Type B pancreatic cell (in vitro differentiated cells): ENCODE measurements around the gene WFDC2. TPM values are rescaled to one million over a fixed set of nuclear protein-coding genes. Genes with fewer than 3 reads are reported as not detected.

Experiments used
- DNase-seq: peaks from one replicate; pipeline ENCODE4 v3.0.0; 2021; ENCODE audit warnings: mixed read lengths; ENCODE audit not compliant: unreplicated experiment; ENCODE audit errors: extremely low spot score
- H3K27ac Mint-ChIP-seq: 2 replicates; pipeline ENCODE4 v1.8.0; 2021; ENCODE audit warnings: mild to moderate bottlenecking, mixed read lengths
- H3K27me3 Mint-ChIP-seq: 2 replicates; pipeline ENCODE4 v1.8.0; 2021; ENCODE audit warnings: mixed read lengths
- H3K36me3 Mint-ChIP-seq: 2 replicates; pipeline ENCODE4 v1.8.0; 2021; ENCODE audit warnings: mixed read lengths
- H3K4me1 Mint-ChIP-seq: one replicate; pipeline ENCODE4 v1.8.0; 2021; ENCODE audit warnings: mixed read lengths; ENCODE audit not compliant: unreplicated experiment
- H3K4me3 Mint-ChIP-seq: 2 replicates; pipeline ENCODE4 v1.8.0; 2021; ENCODE audit warnings: mild to moderate bottlenecking, mixed read lengths
- H3K9me3 Mint-ChIP-seq: 2 replicates; pipeline ENCODE4 v1.8.0; 2021; ENCODE audit warnings: mixed read lengths
- CTCF ChIP-seq: fragments of 200-600 bp; sonication (generic); conservative IDR thresholded peaks from 2 replicates; pipeline ENCODE4 v1.5.0; 2021; ENCODE audit warnings: antibody characterized with exemption, mild to moderate bottlenecking
- total RNA-seq: library from RNA; stranded (reverse); gene quantifications from 2 replicates; pipeline ENCODE4 v1.2.1, GENCODE V29; 2021; ENCODE audit warnings: low replicate concordance

WFDC2 gene
- total RNA-seq, 1 donor from 2014 or later, result 64.4 TPM

GRCh38 chr20:45427236-45428149 lies 42.1 kb upstream of the WFDC2 start:
- TF ChIP-seq CTCF, result no peak
- Mint-ChIP-seq H3K4me1 (no peaks in the 10 kb centered on the region), H3K4me3 (no peak overlapping the region), H3K27me3 (no peaks in the 10 kb centered on the region), H3K27ac (no peak overlapping the region), H3K36me3 (peaks cover 9% of the 10 kb centered on the region), H3K9me3 (no peaks in the 10 kb centered on the region)
- DNase-seq, result no peak

- no peaks in the 10 kb centered on the region for H3K4me1 Mint-ChIP-seq
- TF ChIP-seq CTCF, result no peak
- no peak for DNase-seq
- H3K27ac Mint-ChIP-seq, result no peak overlapping the region
- H3K36me3 Mint-ChIP-seq, result peaks cover 8% of the 10 kb centered on the region
- no peak overlapping the region for H3K4me3 Mint-ChIP-seq
- no peaks in the 10 kb centered on the region for H3K9me3 Mint-ChIP-seq
- no peaks in the 10 kb centered on the region for H3K27me3 Mint-ChIP-seq
Observed at GRCh38 chr20:45429618-45430017, 39.9 kb upstream of the WFDC2 start.

- no peaks in the 10 kb centered on the region for H3K27me3 Mint-ChIP-seq
- TF ChIP-seq CTCF, result no peak
- no peak for DNase-seq
- no peak overlapping the region for H3K4me3 Mint-ChIP-seq
- no peak overlapping the region for H3K27ac Mint-ChIP-seq
- no peaks in the 10 kb centered on the region for H3K9me3 Mint-ChIP-seq
- H3K4me1 Mint-ChIP-seq, result no peaks in the 10 kb centered on the region
- peaks cover 7% of the 10 kb centered on the region for H3K36me3 Mint-ChIP-seq
Observed at GRCh38 chr20:45432294-45432693, 37.3 kb upstream of the WFDC2 start.

GRCh38 chr20:45433316-45433715 lies 36.2 kb upstream of the WFDC2 start:
- H3K4me3 Mint-ChIP-seq, result no peak overlapping the region
- H3K4me1 Mint-ChIP-seq, result no peaks in the 10 kb centered on the region
- TF ChIP-seq CTCF, result no peak
- DNase-seq, result no peak
- no peaks in the 10 kb centered on the region for H3K9me3 Mint-ChIP-seq
- H3K27ac Mint-ChIP-seq, result no peak overlapping the region
- H3K27me3 Mint-ChIP-seq, result no peaks in the 10 kb centered on the region
- H3K36me3 Mint-ChIP-seq, result peaks cover 3% of the 10 kb centered on the region

- Mint-ChIP-seq H3K4me1 (no peaks in the 10 kb centered on the region), H3K4me3 (no peak overlapping the region), H3K9me3 (no peaks in the 10 kb centered on the region), H3K27ac (no peak overlapping the region), H3K27me3 (no peaks in the 10 kb centered on the region), H3K36me3 (peaks cover 3% of the 10 kb centered on the region)
- DNase-seq, result no peak
- TF ChIP-seq CTCF, result no peak
Observed at GRCh38 chr20:45433976-45434375, 35.6 kb upstream of the WFDC2 start.
